OCI-LY7 (cell line): ENCODE results near the gene DNM3. TPM values are rescaled to one million over a fixed set of nuclear protein-coding genes. Genes with fewer than 3 reads are reported as not detected.

Source experiments
- BruUV-seq: library from RNA; stranded (reverse); fragments of 400-500 nt; replicated peaks from 2 replicates; lab custom pipeline; 2021; lab: Mats Ljungman, UMichigan
- CTCF ChIA-PET: fragments of 300-600 bp; sonication (Branson Sonifier 250); formaldehyde crosslinking; loops from one replicate; lab custom pipeline; 2022; ENCODE audit warnings: antibody characterized with exemption; ENCODE audit not compliant: unreplicated experiment; lab: Charles Lee
- POLR2A ChIA-PET: fragments of 300-600 bp; sonication (Branson Sonifier 250); formaldehyde crosslinking; loops from one replicate; lab custom pipeline; 2022; ENCODE audit warnings: antibody characterized with exemption; lab: Charles Lee
- DNase-seq: peaks from one replicate; pipeline ENCODE4 v3.0.0-alpha.2; 2015; ENCODE audit warnings: low spot score
- H2AFZ ChIP-seq: fragments of 200-600 bp; sonication (generic), shearing (Covaris generic); 2 replicates; pipeline ENCODE4 v1.6.1; 2014; ENCODE audit warnings: mild to moderate bottlenecking, antibody characterized with exemption, low read length, moderate library complexity
- H3K27ac ChIP-seq: fragments of 200-600 bp; sonication (generic); 2 replicates; pipeline ENCODE4 v1.5.1; 2014; ENCODE audit warnings: mixed run types, low read depth, mild to moderate bottlenecking, moderate library complexity, low read length, inconsistent platforms; ENCODE audit not compliant: poor library complexity, severe bottlenecking
- H3K36me3 ChIP-seq: fragments of 200-600 bp; sonication (generic); 2 replicates; pipeline ENCODE4 v1.6.1; 2014; ENCODE audit warnings: mild to moderate bottlenecking, antibody characterized with exemption, low read length, moderate library complexity, mixed read lengths; ENCODE audit not compliant: insufficient read depth
- H3K4me1 ChIP-seq: fragments of 200-600 bp; sonication (generic); 2 replicates; pipeline ENCODE4 v1.5.1; 2014; ENCODE audit warnings: mild to moderate bottlenecking, low read length; ENCODE audit not compliant: insufficient read depth, poor library complexity, severe bottlenecking
- H3K4me2 ChIP-seq: fragments of 200-600 bp; sonication (generic); 2 replicates; pipeline ENCODE4 v1.6.1; 2014; ENCODE audit warnings: mild to moderate bottlenecking, low read length
- H3K4me3 ChIP-seq: fragments of 200-600 bp; sonication (generic); 2 replicates; pipeline ENCODE4 v1.5.1; 2014; ENCODE audit warnings: mild to moderate bottlenecking, low read depth, low read length; ENCODE audit not compliant: poor library complexity, severe bottlenecking
- H3K79me2 ChIP-seq: fragments of 200-600 bp; sonication (generic); 2 replicates; pipeline ENCODE4 v1.6.1; 2016; ENCODE audit warnings: low read depth, mild to moderate bottlenecking, low read length, moderate library complexity, mixed read lengths; ENCODE audit not compliant: insufficient read depth
- H3K9me2 ChIP-seq: fragments of 200-600 bp; sonication (generic); 2 replicates; pipeline ENCODE4 v1.6.1; 2016; ENCODE audit warnings: mild to moderate bottlenecking, low read length, mixed read lengths; ENCODE audit not compliant: insufficient read depth
- H3K9me3 ChIP-seq: fragments of 200-600 bp; sonication (generic); 2 replicates; pipeline ENCODE4 v1.6.1; 2014; ENCODE audit warnings: mild to moderate bottlenecking, mixed run types, low read length, mixed read lengths
- H4K20me1 ChIP-seq: fragments of 200-600 bp; sonication (generic); 2 replicates; pipeline ENCODE4 v1.6.1; 2014; ENCODE audit warnings: mild to moderate bottlenecking, antibody characterized with exemption, low read length, moderate library complexity, mixed read lengths; ENCODE audit not compliant: insufficient read depth
- EZH2phosphoT487 ChIP-seq: fragments of 200-600 bp; sonication (generic); IDR thresholded peaks from 2 replicates; pipeline ENCODE4 v1.6.1; 2018; ENCODE audit warnings: low read depth, borderline replicate concordance, mild to moderate bottlenecking, mixed run types, antibody characterized with exemption, low read length, moderate library complexity, mixed read lengths
- intact Hi-C: fragments of 100-400 bp; cut with micrococcal nuclease; formaldehyde crosslinking; loops from one replicate; pipeline ENCODE4 v1.10.0; 2022; ENCODE audit not compliant: unreplicated experiment
- total RNA-seq, 2 experiments: library from RNA; depleted of rRNA in 1 of 2; stranded (reverse); fragments of >200 nt in 1 of 2; shearing (Covaris generic) in 1 of 2; gene quantifications; 2 replicates each; pipeline ENCODE4 v1.2.3, GENCODE V29; 2014 to 2022
- TF ChIP-seq, protein P1 (sequence below): fragments of 200-600 bp; sonication (generic); conservative IDR thresholded peaks from 2 replicates; pipeline ENCODE4 v1.5.1; 2014; ENCODE audit warnings: mild to moderate bottlenecking, antibody characterized with exemption, low read length, moderate library complexity, mixed read lengths

The DNM3 gene
- total RNA-seq, 2 experiments from 2014 or later = 0.47 to 0.61 TPM

DNA sequence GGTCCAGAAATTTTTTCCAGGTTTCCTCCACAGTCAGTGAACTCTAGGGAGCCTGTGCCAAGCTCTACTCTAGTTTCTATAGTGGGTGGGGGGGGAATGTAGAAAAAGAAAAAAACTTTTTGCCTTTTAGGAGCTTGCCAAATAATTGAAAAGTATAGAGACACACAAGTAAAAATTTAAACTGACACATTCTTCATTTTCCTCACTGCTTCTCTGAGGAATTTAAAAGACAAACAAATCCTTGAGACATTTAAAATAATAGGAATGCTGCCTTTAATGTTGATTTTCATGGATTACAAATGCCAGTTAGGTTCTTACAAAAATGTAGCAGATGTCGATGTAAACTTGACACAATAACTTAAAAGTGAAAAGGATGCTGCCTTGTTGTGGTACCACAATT, 241.9 kb downstream of the DNM3 start:
- BruUV-seq = no TSS peak
- no peak overlapping the region for H3K4me2 ChIP-seq

GRCh38 chr1:172084876-172085275, 243.6 kb downstream of the DNM3 start:
- Histone ChIP-seq H3K36me3 (no peaks in the 10 kb centered on the region), H3K4me2 (no peak overlapping the region), H3K4me1 (no peaks in the 10 kb centered on the region), H3K4me3 (no peak overlapping the region), H4K20me1 (no peaks in the 10 kb centered on the region), H3K9me2 (no peaks in the 10 kb centered on the region), H3K9me3 (no peaks in the 10 kb centered on the region), H2AFZ (no peak overlapping the region), H3K79me2 (no peaks in the 10 kb centered on the region), H3K27ac (no peak overlapping the region)
- no peak for TF ChIP-seq EZH2phosphoT487
- TF ChIP-seq, protein P1, sequence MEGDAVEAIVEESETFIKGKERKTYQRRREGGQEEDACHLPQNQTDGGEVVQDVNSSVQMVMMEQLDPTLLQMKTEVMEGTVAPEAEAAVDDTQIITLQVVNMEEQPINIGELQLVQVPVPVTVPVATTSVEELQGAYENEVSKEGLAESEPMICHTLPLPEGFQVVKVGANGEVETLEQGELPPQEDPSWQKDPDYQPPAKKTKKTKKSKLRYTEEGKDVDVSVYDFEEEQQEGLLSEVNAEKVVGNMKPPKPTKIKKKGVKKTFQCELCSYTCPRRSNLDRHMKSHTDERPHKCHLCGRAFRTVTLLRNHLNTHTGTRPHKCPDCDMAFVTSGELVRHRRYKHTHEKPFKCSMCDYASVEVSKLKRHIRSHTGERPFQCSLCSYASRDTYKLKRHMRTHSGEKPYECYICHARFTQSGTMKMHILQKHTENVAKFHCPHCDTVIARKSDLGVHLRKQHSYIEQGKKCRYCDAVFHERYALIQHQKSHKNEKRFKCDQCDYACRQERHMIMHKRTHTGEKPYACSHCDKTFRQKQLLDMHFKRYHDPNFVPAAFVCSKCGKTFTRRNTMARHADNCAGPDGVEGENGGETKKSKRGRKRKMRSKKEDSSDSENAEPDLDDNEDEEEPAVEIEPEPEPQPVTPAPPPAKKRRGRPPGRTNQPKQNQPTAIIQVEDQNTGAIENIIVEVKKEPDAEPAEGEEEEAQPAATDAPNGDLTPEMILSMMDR = no peak
- no peak for DNase-seq
- intact Hi-C loops = no loop called here
- CTCF ChIA-PET = no interaction called here
- no TSS peak for BruUV-seq
- POLR2A ChIA-PET = interaction anchor here (1.0 kb wide), 1 partner anchor 68 kb away, joined by 3 read pairs; no protein-coding TSS in a partner anchor

More for the DNA sequence above, 241.9 kb downstream of the DNM3 start:
- DNase-seq = no peak
- intact Hi-C loops = no loop called here
- Histone ChIP-seq H3K9me2 (no peaks in the 10 kb centered on the region), H3K27ac (no peak overlapping the region), H3K9me3 (no peaks in the 10 kb centered on the region), H3K79me2 (no peaks in the 10 kb centered on the region), H3K4me1 (no peaks in the 10 kb centered on the region), H2AFZ (no peak overlapping the region), H3K36me3 (no peaks in the 10 kb centered on the region), H3K4me3 (no peak overlapping the region), H4K20me1 (no peaks in the 10 kb centered on the region)
- TF ChIP-seq EZH2phosphoT487 = no peak
- TF ChIP-seq, protein P1 = no peak
- ChIA-PET POLR2A (no interaction called here), CTCF (no interaction called here)

- intact Hi-C loops = no loop called here
- Histone ChIP-seq H2AFZ (no peak overlapping the region), H3K9me2 (no peaks in the 10 kb centered on the region), H3K4me2 (no peak overlapping the region), H3K36me3 (no peaks in the 10 kb centered on the region), H3K9me3 (no peaks in the 10 kb centered on the region), H4K20me1 (no peaks in the 10 kb centered on the region), H3K4me1 (no peaks in the 10 kb centered on the region), H3K27ac (no peak overlapping the region), H3K79me2 (no peaks in the 10 kb centered on the region), H3K4me3 (no peak overlapping the region)
- ChIA-PET POLR2A (no interaction called here), CTCF (no interaction called here)
- TF ChIP-seq EZH2phosphoT487 = no peak
- TF ChIP-seq, protein P1 = no peak
- DNase-seq = no peak
- BruUV-seq = no TSS peak
Measured at GRCh38 chr1:172085317-172085716, 244.0 kb downstream of the DNM3 start.
